ENCODE measurements around the gene ZNF438.
"Not testable (repeated sequence)": the region's sequence is repeated elsewhere in the genome, so short reads cannot be mapped to it uniquely, and the experiment has no call there.

Gene ZNF438

GRCh38 chr10:31064348-31064747, 32.7 kb upstream of the ZNF438 start:
- no peak overlapping the region for H3K4me3 ChIP-seq (replicated peaks; ENCODE audit: low read depth, low read length)
- DNase-seq (ENCODE audit: extremely low read depth, low read depth): peak; percentile 74
- no peak for TF ChIP-seq CTCF (IDR thresholded peaks at IDR 0.05; ENCODE audit: low read depth, low read length, missing control alignments)

- no peak overlapping the region for H3K4me3 ChIP-seq (replicated peaks; ENCODE audit: low read depth, low read length)
- DNase-seq (ENCODE audit: extremely low read depth, low read depth): no peak
- no peak for TF ChIP-seq CTCF (IDR thresholded peaks at IDR 0.05; ENCODE audit: low read depth, low read length, missing control alignments)
These were observed 32.2 kb upstream of the ZNF438 start for GRCh38 chr10:31063841-31064240.

- no peak for TF ChIP-seq CTCF (IDR thresholded peaks at IDR 0.05; ENCODE audit: low read depth, low read length, missing control alignments)
- DNase-seq (ENCODE audit: extremely low read depth, low read depth): no peak
- no peak overlapping the region for H3K4me3 ChIP-seq (replicated peaks; ENCODE audit: low read depth, low read length)
These were observed 31.2 kb upstream of the ZNF438 start for GRCh38 chr10:31062856-31063255.

GRCh38 chr10:31061941-31062340, 30.3 kb upstream of the ZNF438 start:
- no peak for DNase-seq (ENCODE audit: extremely low read depth, low read depth)
- no peak for TF ChIP-seq CTCF (IDR thresholded peaks at IDR 0.05; ENCODE audit: low read depth, low read length, missing control alignments)
- H3K4me3 ChIP-seq (replicated peaks; ENCODE audit: low read depth, low read length): no peak overlapping the region

GRCh38 chr10:31058795-31059703, 27.4 kb upstream of the ZNF438 start:
- no peak overlapping the region for H3K4me3 ChIP-seq (replicated peaks; ENCODE audit: low read depth, low read length)
- TF ChIP-seq CTCF (IDR thresholded peaks at IDR 0.05; ENCODE audit: low read depth, low read length, missing control alignments): no peak
- DNase-seq (ENCODE audit: extremely low read depth, low read depth): no peak

- not testable (repeated sequence) for H3K4me3 ChIP-seq (replicated peaks; ENCODE audit: low read depth, low read length); DNase-seq (ENCODE audit: extremely low read depth, low read depth)
These were observed 25.0 kb upstream of the ZNF438 start for GRCh38 chr10:31056678-31057077.

- no peak overlapping the region for H3K4me3 ChIP-seq (replicated peaks; ENCODE audit: low read depth, low read length)
- no peak for DNase-seq (ENCODE audit: extremely low read depth, low read depth)
- TF ChIP-seq CTCF (IDR thresholded peaks at IDR 0.05; ENCODE audit: low read depth, low read length, missing control alignments): no peak
These were observed 24.0 kb upstream of the ZNF438 start for GRCh38 chr10:31055573-31056251.

Data from HFF-Myc (cell line).